K562 (cell line): ENCODE data around the gene ASCC2. TPM values are rescaled to one million over a fixed set of nuclear protein-coding genes. Genes with fewer than 3 reads are reported as not detected.

Experiments used
- ARID1B ChIP-seq: fragments of 450-650 bp; IDR thresholded peaks from 2 replicates; pipeline ENCODE4 v1.6.1; 2016; ENCODE audit warnings: antibody characterized with exemption, mild to moderate bottlenecking, inconsistent platforms
- ARID4B ChIP-seq: sonication (generic); formaldehyde crosslinking; IDR thresholded peaks from 2 replicates; pipeline ENCODE4 v1.8.0; 2022; ENCODE audit warnings: mild to moderate bottlenecking, missing genetic modification reagents
- C11orf30 ChIP-seq: fragments of 450-650 bp; IDR thresholded peaks from 2 replicates; pipeline ENCODE4 v1.6.1; 2016; ENCODE audit warnings: low read depth, mild to moderate bottlenecking
- CBX3 ChIP-seq, 2 experiments: IDR thresholded peaks; 1 replicate in 1 of 2; 2 replicates in 1 of 2; pipeline ENCODE4 v1.6.1; 2012; ENCODE audit warnings: inconsistent platforms in 2 of 2, low read length in 2 of 2, borderline replicate concordance in 1 of 2, control low read depth in 1 of 2
- CCNT2 ChIP-seq: IDR thresholded peaks from 2 replicates; pipeline ENCODE4 v1.6.1; 2011; ENCODE audit warnings: borderline replicate concordance, low read depth, mild to moderate bottlenecking, moderate library complexity, mixed read lengths, low read length; ENCODE audit not compliant: insufficient read length; ENCODE audit errors: extremely low read depth
- CREB3L1 ChIP-seq: fragments of 450-650 bp; IDR thresholded peaks from 2 replicates; pipeline ENCODE4 v1.6.1; 2014; ENCODE audit warnings: low read depth, mild to moderate bottlenecking, moderate library complexity, borderline replicate concordance
- JUND ChIP-seq, 2 experiments: IDR thresholded peaks; 2 replicates in 1 of 2; 3 replicates in 1 of 2; pipeline ENCODE4 v1.6.1; 2011; ENCODE audit warnings: borderline replicate concordance in 2 of 2, low read depth in 2 of 2, low read length in 2 of 2, improper control_type of control experiment in 1 of 2, missing biosample characterization in 1 of 2, missing genetic modification characterization in 1 of 2, missing genetic modification reagents in 1 of 2
- MAFG ChIP-seq: fragments of 450-650 bp; conservative IDR thresholded peaks from 2 replicates; pipeline ENCODE4 v1.6.1; 2016; ENCODE audit warnings: missing genetic modification characterization, missing compliant biosample characterization
- MYNN ChIP-seq, 2 experiments: sonication (generic); formaldehyde crosslinking in 1 of 2; IDR thresholded peaks; 2 replicates each; pipeline versions ENCODE4 v1.5.0 to v1.6.1; 2016 to 2020; ENCODE audit warnings: antibody characterized with exemption in 1 of 2, missing genetic modification reagents in 1 of 2
- NRF1 ChIP-seq, 2 experiments: fragments of 450-650 bp; IDR thresholded peaks in 1 of 2; conservative IDR thresholded peaks in 1 of 2; 2 replicates each; pipeline ENCODE4 v1.6.1; 2014; ENCODE audit warnings: mild to moderate bottlenecking in 2 of 2
- SMAD4 ChIP-seq: fragments of 250-450 bp; sonication (Bioruptor Pico); conservative IDR thresholded peaks from 2 replicates; pipeline ENCODE4 v1.8.0; 2021; ENCODE audit warnings: inconsistent platforms, mild to moderate bottlenecking, moderate library complexity
- VEZF1 ChIP-seq: fragments of 200-800 bp; sonication (Bioruptor generic); IDR thresholded peaks from 2 replicates; pipeline ENCODE4 v1.6.1; 2017; ENCODE audit warnings: missing genetic modification characterization, missing compliant biosample characterization
- ZNF263 ChIP-seq: sonication (generic); formaldehyde crosslinking; IDR thresholded peaks from 2 replicates; pipeline ENCODE4 v1.8.0; 2022; ENCODE audit warnings: mild to moderate bottlenecking, missing genetic modification reagents, borderline replicate concordance
- polyA plus RNA-seq, 8 experiments: library from polyadenylated mRNA; depleted of rRNA in 4 of 8; stranded (reverse) in 5 of 8; unstranded in 3 of 8; fragments of >200 nt; fragmentation: Nextera tagmentation in 2 of 8; fragmentation: Illumina TruSeq in 1 of 8; extraction: Ambion mirVana in 2 of 8; extraction: Trizol in 1 of 8; gene quantifications; 2 replicates each; pipeline versions ENCODE4 v1.2.1 to v1.2.3, GENCODE V29; 2011 to 2014; ENCODE audit warnings: inconsistent platforms in 1 of 8, missing spikeins in 1 of 8
- total RNA-seq, 7 experiments: library from RNA; depleted of rRNA in 6 of 7; stranded (reverse); fragments of >200 nt in 6 of 7; fragmentation: Illumina TruSeq in 2 of 7; extraction: Trizol in 2 of 7; gene quantifications; 2 replicates each; pipeline versions ENCODE4 v1.2.1 to v1.2.3, GENCODE V29; 2011 to 2021; ENCODE audit warnings: low replicate concordance in 1 of 7

Gene ASCC2
- total and polyA plus RNA-seq, 9 of the 15 experiments (the other 6 are each of a cell fraction or from before 2014, with no cell fraction given) = 4.0 to 46.7 (median 26.8) TPM

- TF ChIP-seq VEZF1 (CRISPR knock-in tag) = no peak
- TF ChIP-seq CBX3 (IDR thresholded peaks at IDR 0.05; ENCODE audit: borderline replicate concordance in 1 of 2, low read length in 2 of 2) = peak in 1 of 2 experiments; percentile 40; a peak in 2 of 3 replicates
- 0 out of 2 replicates have a peak, but pooled peaks have one; percentile 6 for TF ChIP-seq JUND (IDR thresholded peaks at IDR 0.05; ENCODE audit: borderline replicate concordance, low read depth, low read length)
- TF ChIP-seq JUND (tag; IDR thresholded peaks at IDR 0.05; ENCODE audit: borderline replicate concordance, low read depth, low read length) = no peak
- TF ChIP-seq C11orf30 = no peak
- TF ChIP-seq ARID1B = 0 out of 2 replicates have a peak, but pooled peaks have one; percentile 16
- TF ChIP-seq SMAD4 = peak; percentile 76
- no peak for TF ChIP-seq MAFG (tag)
- peak; percentile 68 to 75 for TF ChIP-seq NRF1 (conservative IDR thresholded peaks at IDR 0.05 in 1 of 2, IDR thresholded peaks at IDR 0.05 in 1 of 2)
- peak; percentile 30 for TF ChIP-seq CCNT2
- TF ChIP-seq MYNN (IDR thresholded peaks at IDR 0.05) = no peak
- TF ChIP-seq MYNN (CRISPR knock-in tag; IDR thresholded peaks at IDR 0.05) = no peak
- TF ChIP-seq CREB3L1 = peak; percentile 56; the same call in 1 of the 2 replicates
- TF ChIP-seq ARID4B (CRISPR knock-in tag) = peak; percentile 79; the same call in 1 of the 2 replicates
- peak; percentile 28; the same call in 1 of the 2 replicates for TF ChIP-seq ZNF263 (CRISPR knock-in tag)
Measured at GRCh38 chr22:29837741-29838598, at the start of gene ASCC2 (continued).
